HK-2 (cell line): ENCODE measurements around the gene MYO9B.

Experiments
- DNase-seq: peaks from one replicate; pipeline ENCODE4 v3.0.0-alpha.2; 2018; ENCODE audit not compliant: unreplicated experiment

Gene MYO9B

GRCh38 chr19:17075035-17075863 is at the start of gene MYO9B, which contains the start of gene HAUS8:
MYO9B (plus strand) TSS chr19:17075777; CDS start chr19:17101718, 25,941 bp downstream.
HAUS8 (minus strand) TSS chr19:17075452; CDS start chr19:17075422, 30 bp downstream.
- DNase-seq, result peak; percentile 99

DNA sequence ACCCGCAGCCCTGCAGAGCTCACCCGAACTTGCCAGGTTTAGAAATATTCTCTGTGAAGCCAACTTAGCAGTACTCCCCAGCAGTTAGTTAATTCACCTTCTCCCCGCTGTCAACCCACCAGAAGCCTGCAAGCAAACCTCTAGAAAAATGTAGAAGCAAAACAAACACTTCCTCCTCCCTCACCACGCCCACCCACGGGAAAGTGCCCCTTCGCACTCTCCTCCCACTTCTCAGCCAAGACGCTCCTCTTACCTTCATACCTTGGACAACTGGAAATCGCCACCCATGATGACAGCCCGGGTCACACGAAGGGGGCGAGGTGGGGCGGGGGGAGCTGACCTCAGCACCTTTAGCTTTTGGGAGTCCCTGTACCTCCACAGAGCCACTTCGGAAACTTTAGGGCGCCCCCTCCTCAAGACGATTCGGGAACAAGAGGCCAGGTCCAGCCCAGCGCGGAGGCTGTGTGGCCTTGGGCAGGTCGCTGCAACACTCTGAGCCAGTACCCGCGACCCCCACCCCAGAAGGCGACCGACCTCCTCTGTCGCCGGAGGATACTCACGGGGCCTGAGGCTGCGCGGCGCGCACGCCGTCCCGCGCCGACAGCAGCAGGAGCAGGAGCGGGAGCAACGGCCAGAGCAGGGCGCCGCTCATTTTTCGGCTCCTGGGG is 49.5 kb upstream of the MYO9B start:
- no peak for DNase-seq

DNA sequence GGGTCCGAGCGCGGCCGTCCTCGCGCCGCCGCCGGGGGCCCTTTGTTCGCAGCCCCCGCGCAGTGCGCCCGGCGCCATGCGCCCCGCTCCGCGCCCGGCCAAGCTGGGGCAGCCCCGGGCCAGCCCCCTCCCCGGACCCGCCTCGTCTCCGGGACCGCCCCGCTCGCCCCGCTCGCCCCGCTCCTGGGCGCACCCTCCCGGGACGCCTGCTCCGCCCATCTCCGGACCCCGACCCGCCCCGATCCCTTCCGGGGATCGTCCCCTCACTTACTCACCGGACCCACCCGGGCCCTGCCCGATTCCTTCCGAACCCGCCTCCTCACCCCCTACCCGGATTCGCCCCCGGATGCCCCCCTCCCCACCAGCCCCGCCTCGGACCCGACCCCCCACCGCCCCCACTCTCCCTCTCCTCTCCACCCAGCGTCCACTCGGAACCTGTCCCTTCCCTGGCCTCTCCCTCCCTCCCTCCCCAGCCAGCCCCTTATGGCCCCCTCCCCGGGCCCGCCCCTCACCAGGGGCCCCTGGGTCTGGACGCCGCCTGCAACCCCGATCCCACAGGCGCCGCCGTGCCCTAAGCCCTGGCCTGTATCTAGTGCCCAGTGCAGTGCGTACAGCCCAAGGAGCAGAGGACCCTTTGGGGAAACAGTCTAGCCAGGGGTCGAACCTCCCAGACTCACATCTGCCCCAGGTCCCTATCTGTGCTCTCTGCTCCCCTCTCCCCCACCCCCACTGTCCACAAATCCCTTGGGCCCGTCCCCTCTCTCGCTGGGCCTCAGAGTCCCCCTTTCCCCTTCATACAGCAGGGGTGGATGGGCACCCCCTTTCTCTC is 48.7 kb upstream of the MYO9B start, which contains the start of gene CPAMD8:
TSS of gene CPAMD8 (minus strand) at position 105 of the 829 bp plus-strand sequence. CDS start 168 bp downstream, outside the sequence.
- no peak for DNase-seq

DNA sequence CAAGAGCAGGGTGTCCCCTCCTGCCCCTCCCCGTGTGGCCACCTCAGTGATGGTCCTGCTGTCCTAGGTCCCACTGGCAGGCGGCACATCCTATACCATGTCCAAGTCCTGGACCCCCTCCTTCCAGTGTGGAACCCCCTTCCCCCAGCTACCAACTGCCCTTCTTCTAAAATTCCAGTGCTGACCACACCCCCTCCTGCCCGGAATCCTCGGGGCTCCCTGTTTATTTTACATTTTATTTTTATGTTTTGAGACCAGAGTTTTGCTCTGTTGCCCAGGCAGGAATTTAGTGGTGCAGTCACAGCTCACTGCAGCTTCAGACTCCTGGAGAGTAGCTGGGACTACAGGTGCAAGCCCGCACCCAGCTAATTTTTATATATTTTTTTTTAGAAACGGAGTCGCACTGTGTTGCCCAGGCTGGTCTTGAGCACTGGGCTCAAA is 48.0 kb upstream of the MYO9B start:
- no peak for DNase-seq

DNA sequence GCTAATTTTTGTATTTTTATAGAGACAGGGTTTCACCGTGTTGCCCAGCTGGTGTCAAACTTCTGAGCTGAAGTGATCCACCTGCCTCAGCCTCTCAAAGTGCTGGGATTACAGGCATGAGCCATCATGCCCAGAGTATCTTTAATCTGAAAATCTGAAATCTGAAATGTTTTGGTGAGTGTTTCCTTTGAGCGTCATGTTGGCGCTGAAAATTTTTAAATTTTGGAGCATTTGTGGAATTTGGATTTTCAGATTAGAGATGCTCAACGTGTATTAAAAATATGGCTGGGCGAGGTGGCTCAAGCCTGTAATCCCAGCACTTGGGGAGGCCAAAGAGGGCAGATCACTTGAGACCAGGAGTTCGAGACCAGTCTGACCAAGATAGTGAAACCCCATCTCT is 43.8 kb upstream of the MYO9B start:
- DNase-seq, result no peak

DNA sequence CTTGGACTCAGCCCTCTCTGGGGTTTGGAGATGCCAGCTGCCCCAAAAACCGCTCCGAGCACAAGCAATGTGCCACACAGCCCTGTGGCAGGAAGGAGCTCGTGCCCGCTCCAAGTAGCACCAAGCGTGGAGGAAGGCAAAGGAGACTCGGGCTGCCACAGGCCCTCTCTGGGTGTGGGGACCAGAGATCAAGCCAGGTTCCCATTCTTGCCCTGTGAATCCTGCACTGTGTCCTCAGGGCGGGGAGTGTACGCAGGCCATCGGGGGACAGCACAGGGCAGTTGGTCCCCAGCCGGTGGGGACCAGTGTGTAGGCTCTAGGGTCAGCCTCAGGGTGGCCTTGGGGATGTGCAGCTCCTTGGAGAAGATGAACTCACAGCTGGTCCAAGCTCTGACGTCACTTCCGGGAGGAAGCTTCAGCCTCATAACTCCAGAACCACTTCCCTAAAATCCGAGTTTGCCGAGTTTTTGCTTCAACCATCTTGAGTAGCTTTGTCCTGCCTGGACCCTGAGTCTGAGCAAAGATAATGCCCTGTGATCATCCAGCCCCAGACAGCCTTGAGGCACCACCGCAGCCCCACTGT is 39.6 kb upstream of the MYO9B start:
- DNase-seq, result no peak

DNA sequence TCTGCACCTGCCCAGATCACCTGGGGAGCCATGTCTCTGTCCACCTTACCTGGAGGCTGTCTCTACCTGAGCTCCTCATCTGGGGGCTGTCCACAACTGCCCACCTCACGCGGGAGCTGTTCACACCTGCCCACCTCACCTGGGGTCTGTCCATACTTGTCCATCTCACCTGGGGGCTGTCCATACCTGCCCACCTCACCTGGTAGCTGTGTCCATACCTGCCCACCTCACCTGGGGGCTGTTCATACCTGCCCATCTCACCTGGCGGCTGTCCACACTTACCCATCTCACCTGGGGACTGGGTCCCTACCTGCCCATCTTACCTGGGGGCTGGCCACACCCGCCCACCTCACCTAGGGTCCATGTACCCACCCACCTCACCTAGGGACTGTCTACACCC is 38.9 kb upstream of the MYO9B start:
- no peak for DNase-seq

DNA sequence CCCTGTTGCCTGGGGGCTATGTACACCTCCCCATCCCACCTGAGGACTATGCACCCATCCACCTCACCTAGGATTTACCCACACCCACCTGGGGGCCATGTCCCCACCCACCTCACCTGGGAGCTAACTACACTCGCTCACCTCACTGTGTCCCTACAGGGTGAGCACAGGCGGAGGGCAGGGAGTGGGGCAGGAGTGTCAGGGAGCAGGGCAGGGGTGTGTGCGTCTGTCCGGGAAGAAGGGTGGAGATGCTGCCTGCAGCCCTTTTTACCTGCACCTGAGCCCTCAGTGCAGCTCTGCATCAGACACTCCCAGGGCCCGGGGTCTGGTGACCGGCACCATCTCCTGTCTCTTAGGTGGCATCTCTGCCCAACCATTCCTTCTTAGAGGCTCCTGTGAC is 38.4 kb upstream of the MYO9B start:
- DNase-seq, result no peak

- DNase-seq, result no peak
Measured at GRCh38 chr19:17037966-17038500, 37.5 kb upstream of the MYO9B start.

GRCh38 chr19:17041976-17042375 is 33.6 kb upstream of the MYO9B start:
- DNase-seq, result no peak

DNA sequence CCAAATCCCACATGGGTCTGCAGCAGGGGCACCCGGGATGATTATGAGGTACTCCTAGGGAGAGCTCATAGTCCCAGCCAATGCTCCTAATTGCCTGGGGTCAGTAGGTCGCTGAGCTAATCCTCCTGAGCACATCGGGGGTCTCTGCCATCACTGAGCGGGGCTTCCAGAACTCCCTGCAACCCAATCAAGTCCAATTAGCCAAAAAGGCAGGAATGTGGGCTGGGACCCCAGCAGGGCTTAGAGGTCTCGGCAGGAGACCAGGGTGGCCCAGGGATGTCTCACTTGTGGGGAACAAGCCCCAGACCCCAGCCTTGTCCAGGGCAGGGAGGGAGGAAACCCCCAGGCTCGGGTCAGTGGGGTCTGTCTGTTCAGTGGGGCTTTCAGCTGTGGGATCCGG is 31.8 kb upstream of the MYO9B start:
- DNase-seq, result no peak

GRCh38 chr19:17045907-17046502 is 29.6 kb upstream of the MYO9B start:
- no peak for DNase-seq

DNA sequence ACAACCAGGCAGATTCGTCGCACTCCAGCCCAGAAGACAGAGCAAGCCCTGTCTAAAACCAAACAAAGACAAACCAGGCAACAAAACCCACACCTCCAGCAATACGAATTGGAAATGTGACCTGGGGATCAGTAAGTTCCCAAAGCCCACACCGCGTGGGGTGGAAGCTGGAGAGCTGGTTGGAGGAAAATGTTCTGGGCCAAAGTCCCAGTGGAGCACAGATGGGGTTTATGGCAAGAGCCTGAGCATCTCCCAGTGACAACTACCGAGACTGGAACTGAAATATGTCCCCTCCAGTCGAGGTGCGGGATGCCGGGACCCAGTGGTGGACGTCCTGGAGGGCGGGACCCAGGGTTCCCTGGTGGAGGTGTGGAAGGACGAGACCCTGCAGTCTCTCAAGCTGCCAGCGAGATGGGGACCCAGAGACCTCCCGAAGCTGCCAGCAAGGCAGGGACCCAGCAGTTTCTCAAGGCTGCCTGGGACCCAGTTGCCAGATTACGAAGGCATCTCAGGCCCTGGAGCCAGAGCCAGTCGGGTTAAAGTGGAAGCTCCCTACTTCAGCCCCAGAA is 26.6 kb upstream of the MYO9B start:
- DNase-seq, result no peak

- DNase-seq, result peak; percentile 9
Measured at GRCh38 chr19:17049711-17050280, 25.8 kb upstream of the MYO9B start.

DNA sequence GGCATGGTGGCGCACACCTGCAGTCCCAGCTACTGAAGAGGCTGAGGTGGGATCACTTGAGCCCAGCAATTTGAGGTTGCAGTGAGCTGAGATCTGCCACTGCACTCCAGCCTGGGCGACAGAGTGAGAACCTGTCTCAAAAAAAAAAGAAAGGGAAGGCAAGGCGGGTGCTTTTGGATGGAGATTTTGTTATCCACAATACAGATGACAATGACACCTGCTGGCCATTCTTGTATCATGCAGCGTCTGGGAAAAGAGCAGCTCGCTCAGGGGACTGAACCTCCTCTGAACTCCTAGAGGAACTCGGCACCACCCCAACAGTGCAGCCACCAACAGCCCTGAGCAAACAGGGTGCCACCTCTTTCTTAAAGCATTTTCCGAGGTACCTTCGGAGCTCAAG is 23.1 kb upstream of the MYO9B start:
- DNase-seq, result no peak

GRCh38 chr19:17054746-17055145 is 20.8 kb upstream of the MYO9B start:
- DNase-seq, result no peak

DNA sequence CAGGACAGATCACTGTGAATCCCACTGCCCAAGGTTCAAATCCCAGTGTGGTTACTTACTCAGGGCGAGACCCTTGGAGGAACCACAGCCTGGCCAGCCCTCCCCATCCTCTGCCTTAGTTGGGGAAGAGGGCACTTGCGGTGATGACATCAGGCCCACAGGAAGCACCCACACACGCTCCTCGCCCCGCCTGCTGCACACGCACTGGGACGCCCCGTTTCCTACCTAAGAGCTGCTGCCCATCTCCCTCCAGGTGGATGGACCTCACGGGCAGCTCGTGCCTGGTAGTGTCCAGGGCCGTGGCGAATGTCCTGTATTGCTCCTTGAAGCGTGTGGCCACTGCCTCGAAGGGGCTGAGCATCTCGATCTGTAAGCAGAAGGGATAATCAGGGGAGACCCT is 19.9 kb upstream of the MYO9B start:
- DNase-seq, result no peak

DNA sequence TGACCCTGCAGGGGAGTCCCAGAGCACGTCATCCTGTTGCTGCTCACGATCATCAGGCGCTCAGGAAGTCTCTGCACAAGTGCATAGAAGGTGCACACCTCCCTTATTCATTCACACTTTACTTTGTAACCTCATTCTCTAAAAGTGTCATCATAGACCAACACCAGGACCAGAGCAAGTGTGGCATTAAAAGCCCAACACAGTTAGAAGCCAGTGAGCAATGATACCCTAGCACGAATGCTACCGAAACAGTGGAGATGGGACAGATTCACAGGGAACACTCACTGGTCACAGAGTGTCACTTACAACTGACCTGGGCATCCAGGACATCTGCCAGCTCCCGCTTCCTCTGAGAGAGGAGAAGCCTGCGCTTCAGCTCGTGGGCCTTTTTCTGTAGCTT is 17.3 kb upstream of the MYO9B start:
- no peak for DNase-seq

- no peak for DNase-seq
Measured at GRCh38 chr19:17060802-17061201, 14.8 kb upstream of the MYO9B start.

GRCh38 chr19:17061205-17061604 is 14.4 kb upstream of the MYO9B start:
- no peak for DNase-seq
